ENCODE results near the gene LHX1. TPM values are rescaled to one million over a fixed set of nuclear protein-coding genes. Genes with fewer than 3 reads are reported as not detected.

LHX1 gene
- total RNA-seq, 1 donor from 2014 or later, result not detected

GRCh38 chr17:36901506-36901905 is 35.8 kb upstream of the LHX1 start:
- Histone ChIP-seq H3K4me1 (no peaks in the 10 kb centered on the region), H3K4me3 (no peak overlapping the region), H3K9me3 (no peaks in the 10 kb centered on the region), H3K36me3 (no peaks in the 10 kb centered on the region), H3K27me3 (ENCODE audit: low read depth) (peaks cover 7% of the 10 kb centered on the region), H3K27ac (no peak overlapping the region)
- ATAC-seq, result no peak
- no peak for DNase-seq
- TF ChIP-seq CTCF (IDR thresholded peaks at IDR 0.05), result no peak
- intact Hi-C loops (cut with DNase I), result no loop called here

GRCh38 chr17:36907407-36907806 is 29.9 kb upstream of the LHX1 start:
- Histone ChIP-seq H3K27ac (no peak overlapping the region), H3K4me3 (no peak overlapping the region), H3K4me1 (no peaks in the 10 kb centered on the region), H3K9me3 (no peaks in the 10 kb centered on the region), H3K36me3 (no peaks in the 10 kb centered on the region), H3K27me3 (ENCODE audit: low read depth) (peaks cover 16% of the 10 kb centered on the region)
- no peak for TF ChIP-seq CTCF (IDR thresholded peaks at IDR 0.05)
- intact Hi-C loops (cut with DNase I), result no loop called here
- no peak for DNase-seq
- no peak for ATAC-seq

- Histone ChIP-seq H3K36me3 (no peaks in the 10 kb centered on the region), H3K9me3 (no peaks in the 10 kb centered on the region), H3K27me3 (ENCODE audit: low read depth) (peaks cover 32% of the 10 kb centered on the region), H3K4me1 (no peaks in the 10 kb centered on the region), H3K4me3 (no peak overlapping the region), H3K27ac (no peak overlapping the region)
- intact Hi-C loops (cut with DNase I), result no loop called here
- ATAC-seq, result no peak
- TF ChIP-seq CTCF (IDR thresholded peaks at IDR 0.05), result no peak
- no peak for DNase-seq
Observed at GRCh38 chr17:36910513-36910912, 26.8 kb upstream of the LHX1 start.

GRCh38 chr17:36911001-36911400 is 26.3 kb upstream of the LHX1 start:
- Histone ChIP-seq H3K36me3 (no peaks in the 10 kb centered on the region), H3K27ac (no peak overlapping the region), H3K4me3 (no peak overlapping the region), H3K9me3 (no peaks in the 10 kb centered on the region), H3K27me3 (ENCODE audit: low read depth) (peaks cover 32% of the 10 kb centered on the region), H3K4me1 (no peaks in the 10 kb centered on the region)
- ATAC-seq, result no peak
- intact Hi-C loops (cut with DNase I), result no loop called here
- DNase-seq, result no peak
- TF ChIP-seq CTCF (IDR thresholded peaks at IDR 0.05), result no peak

GRCh38 chr17:36913132-36913531 is 24.1 kb upstream of the LHX1 start:
- Histone ChIP-seq H3K27me3 (ENCODE audit: low read depth) (peaks cover 30% of the 10 kb centered on the region), H3K4me3 (no peak overlapping the region), H3K27ac (no peak overlapping the region), H3K36me3 (no peaks in the 10 kb centered on the region), H3K9me3 (no peaks in the 10 kb centered on the region), H3K4me1 (no peaks in the 10 kb centered on the region)
- no peak for DNase-seq
- no peak for ATAC-seq
- no peak for TF ChIP-seq CTCF (IDR thresholded peaks at IDR 0.05)
- intact Hi-C loops (cut with DNase I), result no loop called here

GRCh38 chr17:36918211-36918691 is 19.0 kb upstream of the LHX1 start:
- Histone ChIP-seq H3K9me3 (no peaks in the 10 kb centered on the region), H3K4me3 (no peak overlapping the region), H3K36me3 (no peaks in the 10 kb centered on the region), H3K27ac (no peak overlapping the region), H3K27me3 (ENCODE audit: low read depth) (peaks cover 55% of the 10 kb centered on the region), H3K4me1 (no peaks in the 10 kb centered on the region)
- ATAC-seq, result no peak
- intact Hi-C loops (cut with DNase I), result no loop called here
- no peak for DNase-seq
- no peak for TF ChIP-seq CTCF (IDR thresholded peaks at IDR 0.05)

All from lower lobe of right lung (tissue), 2 donors.